Thoracic aorta (tissue), 2 donors: Measurements from ENCODE around the gene CPT1B. TPM values are rescaled to one million over a fixed set of nuclear protein-coding genes. Genes with fewer than 3 reads are reported as not detected.
"Not testable (repeated sequence)": the region's sequence is repeated elsewhere in the genome, so short reads cannot be mapped to it uniquely, and the experiment has no call there.

Experiments used
- ATAC-seq: fragments of 150-250 bp; one replicate; pipeline ENCODE4 v1.8.0; 2017; ENCODE audit warnings: low read depth; ENCODE audit not compliant: insufficient number of reproducible peaks, low FRiP score
- DNase-seq: peaks from one replicate; pipeline ENCODE4 v3.0.0-alpha.2; 2020; ENCODE audit warnings: low spot score
- H3K27ac ChIP-seq, 2 donors: fragments of 200-600 bp; sonication (generic); 1 replicate in 1 of 2; 2 replicates in 1 of 2; pipeline ENCODE4 v1.5.1; 2016; ENCODE audit warnings: mild to moderate bottlenecking in 2 of 2, moderate library complexity in 2 of 2
- H3K27me3 ChIP-seq: fragments of 200-600 bp; sonication (generic); replicated peaks from 2 replicates; pipeline ENCODE4 v1.6.0; 2016; ENCODE audit warnings: mild to moderate bottlenecking; ENCODE audit not compliant: insufficient read depth
- H3K36me3 ChIP-seq: fragments of 200-600 bp; sonication (generic); one replicate; pipeline ENCODE4 v1.5.1; 2016
- H3K4me1 ChIP-seq, 2 donors: fragments of 200-600 bp; sonication (generic); 1 replicate in 1 of 2; 2 replicates in 1 of 2; pipeline versions ENCODE4 v1.5.1 to v1.6.0; 2016; ENCODE audit warnings: low read depth in 2 of 2, mild to moderate bottlenecking in 1 of 2; ENCODE audit not compliant: control insufficient read depth in 1 of 2
- H3K4me3 ChIP-seq: fragments of 200-600 bp; sonication (generic); 2 replicates; pipeline ENCODE4 v1.5.1; 2016; ENCODE audit warnings: mild to moderate bottlenecking
- H3K9me3 ChIP-seq: fragments of 200-600 bp; sonication (generic); 2 replicates; pipeline ENCODE4 v1.5.1; 2016
- total RNA-seq, 2 donors: library from RNA; depleted of rRNA; stranded (reverse); fragments of >200 nt; gene quantifications; one replicate each; pipeline versions ENCODE4 v1.1.0 to v1.2.3, GENCODE V29; 2016
- TF ChIP-seq, protein P1 (sequence below): fragments of 200-600 bp; sonication (generic); IDR thresholded peaks from one replicate; pipeline ENCODE4 v1.5.1; 2019; ENCODE audit warnings: antibody characterized with exemption

The CPT1B gene
- total RNA-seq, 2 donors from 2014 or later: 14.6 to 21.4 TPM

GRCh38 chr22:50620593-50621355 is 42.5 kb upstream of the CPT1B start:
- peaks cover 6 to 19% of the 10 kb centered on the region in 2 donors for H3K4me1 ChIP-seq
- H3K9me3 ChIP-seq: no peaks in the 10 kb centered on the region
- H3K4me3 ChIP-seq: peak overlapping the region; percentile 54
- TF ChIP-seq, protein P1, sequence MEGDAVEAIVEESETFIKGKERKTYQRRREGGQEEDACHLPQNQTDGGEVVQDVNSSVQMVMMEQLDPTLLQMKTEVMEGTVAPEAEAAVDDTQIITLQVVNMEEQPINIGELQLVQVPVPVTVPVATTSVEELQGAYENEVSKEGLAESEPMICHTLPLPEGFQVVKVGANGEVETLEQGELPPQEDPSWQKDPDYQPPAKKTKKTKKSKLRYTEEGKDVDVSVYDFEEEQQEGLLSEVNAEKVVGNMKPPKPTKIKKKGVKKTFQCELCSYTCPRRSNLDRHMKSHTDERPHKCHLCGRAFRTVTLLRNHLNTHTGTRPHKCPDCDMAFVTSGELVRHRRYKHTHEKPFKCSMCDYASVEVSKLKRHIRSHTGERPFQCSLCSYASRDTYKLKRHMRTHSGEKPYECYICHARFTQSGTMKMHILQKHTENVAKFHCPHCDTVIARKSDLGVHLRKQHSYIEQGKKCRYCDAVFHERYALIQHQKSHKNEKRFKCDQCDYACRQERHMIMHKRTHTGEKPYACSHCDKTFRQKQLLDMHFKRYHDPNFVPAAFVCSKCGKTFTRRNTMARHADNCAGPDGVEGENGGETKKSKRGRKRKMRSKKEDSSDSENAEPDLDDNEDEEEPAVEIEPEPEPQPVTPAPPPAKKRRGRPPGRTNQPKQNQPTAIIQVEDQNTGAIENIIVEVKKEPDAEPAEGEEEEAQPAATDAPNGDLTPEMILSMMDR: no peak
- no peaks in the 10 kb centered on the region for H3K36me3 ChIP-seq
- no peak overlapping the region for H3K27ac ChIP-seq
- ATAC-seq (peak; percentile 30), DNase-seq (no peak)
- no peaks in the 10 kb centered on the region for H3K27me3 ChIP-seq

DNA sequence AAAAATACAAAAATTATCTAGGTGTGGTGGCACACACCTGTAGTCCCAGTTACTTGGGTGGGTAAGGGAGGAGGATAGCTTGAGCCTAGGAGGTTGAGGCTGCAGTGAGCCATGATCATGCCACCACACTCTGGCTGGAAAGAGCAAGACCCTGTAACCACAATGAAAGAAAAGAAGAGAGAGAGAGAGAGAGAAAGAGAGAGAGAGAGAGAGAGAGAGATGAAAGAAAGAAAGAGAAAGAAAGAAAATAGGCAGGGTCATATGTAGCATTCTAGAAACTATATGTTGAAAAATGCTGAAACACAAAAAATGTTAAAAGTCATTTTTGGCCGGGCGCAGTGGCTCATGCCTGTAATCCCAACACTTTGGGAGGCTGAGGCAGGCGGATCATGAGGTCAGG is 36.1 kb upstream of the CPT1B start:
- H3K9me3 ChIP-seq, H3K27ac ChIP-seq, ATAC-seq, H3K4me1 ChIP-seq, H3K27me3 ChIP-seq, DNase-seq, H3K4me3 ChIP-seq, H3K36me3 ChIP-seq: not testable (repeated sequence)

DNA sequence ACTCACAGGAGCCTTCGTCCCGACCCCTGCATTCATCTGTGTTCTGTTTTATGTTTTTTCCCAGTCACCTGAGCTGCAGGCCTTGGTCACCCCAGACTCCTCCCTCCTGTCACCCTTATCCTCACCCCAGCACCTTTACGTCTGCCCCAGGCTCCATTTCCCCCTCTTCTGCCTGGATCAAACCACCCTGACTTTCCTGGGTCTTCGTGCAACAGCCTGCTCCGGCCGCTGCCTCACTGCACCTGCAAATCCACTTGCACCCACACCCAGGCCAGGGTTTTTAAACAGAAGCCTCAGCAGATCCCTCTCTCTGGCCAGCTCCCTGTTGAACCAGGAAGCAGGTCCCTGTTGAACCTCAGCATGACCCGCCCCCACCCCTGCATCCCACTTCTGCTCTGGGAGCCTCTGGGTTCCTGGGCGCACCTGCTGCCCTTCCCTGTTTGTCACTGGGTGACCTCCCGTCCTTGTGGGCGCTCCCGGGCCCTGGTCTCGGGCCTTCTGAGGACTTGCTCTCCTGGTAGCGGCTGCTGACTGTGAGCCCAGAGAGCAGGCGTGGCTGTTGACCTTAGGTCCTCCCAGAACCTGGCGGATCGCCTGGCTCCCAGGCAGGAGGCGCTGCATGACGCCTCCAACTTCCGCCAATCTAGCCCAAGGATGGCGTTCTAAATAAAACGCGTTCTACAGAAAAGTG is 35.2 kb upstream of the CPT1B start:
- Histone ChIP-seq H3K36me3 (no peaks in the 10 kb centered on the region), H3K27me3 (peaks cover 4% of the 10 kb centered on the region), H3K27ac (no peak overlapping the region), H3K4me3 (no peak overlapping the region), H3K4me1 (no peaks in the 10 kb centered on the region), H3K9me3 (no peaks in the 10 kb centered on the region)
- ATAC-seq (no peak), DNase-seq (no peak)
- TF ChIP-seq, protein P1: no peak

GRCh38 chr22:50612528-50613221 is 34.4 kb upstream of the CPT1B start:
- no peak overlapping the region for H3K27ac ChIP-seq
- H3K4me1 ChIP-seq: no peaks in the 10 kb centered on the region
- TF ChIP-seq, protein P1: no peak
- H3K4me3 ChIP-seq: no peak overlapping the region
- no peak for DNase-seq
- H3K27me3 ChIP-seq: peaks cover 4% of the 10 kb centered on the region
- no peaks in the 10 kb centered on the region for H3K36me3 ChIP-seq
- no peaks in the 10 kb centered on the region for H3K9me3 ChIP-seq
- ATAC-seq: no peak

DNA sequence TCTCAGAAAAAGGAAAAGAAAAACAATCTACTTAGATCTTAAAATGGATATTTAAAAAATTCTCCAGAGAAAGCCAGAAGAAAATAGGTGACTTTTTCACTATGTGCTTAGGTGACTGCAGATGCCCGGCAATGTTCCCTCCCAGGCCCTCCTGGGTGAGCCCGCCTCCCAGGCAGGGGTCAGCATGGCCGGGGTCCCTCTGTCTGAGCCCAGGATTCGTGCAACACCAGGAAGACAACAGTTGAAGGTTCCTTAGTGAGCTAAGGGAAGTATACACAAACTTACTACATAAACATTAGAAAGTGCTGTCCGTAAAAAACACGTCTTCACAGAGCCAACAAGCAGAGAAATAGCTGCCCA is 33.9 kb upstream of the CPT1B start:
- TF ChIP-seq, protein P1: no peak
- DNase-seq (no peak), ATAC-seq (no peak)
- Histone ChIP-seq H3K27ac (no peak overlapping the region), H3K36me3 (no peaks in the 10 kb centered on the region), H3K27me3 (peaks cover 4% of the 10 kb centered on the region), H3K9me3 (no peaks in the 10 kb centered on the region), H3K4me1 (no peaks in the 10 kb centered on the region), H3K4me3 (no peak overlapping the region)
